Suppressor macrophage treated with lipopolysaccharide for 1 hour (primary cell): ENCODE measurements around the gene OPA1.

Experiments used
- DNase-seq, 3 donors: peaks; one replicate each; pipeline ENCODE4 v3.0.0-alpha.2; 2020 to 2022

OPA1 gene, protein sequence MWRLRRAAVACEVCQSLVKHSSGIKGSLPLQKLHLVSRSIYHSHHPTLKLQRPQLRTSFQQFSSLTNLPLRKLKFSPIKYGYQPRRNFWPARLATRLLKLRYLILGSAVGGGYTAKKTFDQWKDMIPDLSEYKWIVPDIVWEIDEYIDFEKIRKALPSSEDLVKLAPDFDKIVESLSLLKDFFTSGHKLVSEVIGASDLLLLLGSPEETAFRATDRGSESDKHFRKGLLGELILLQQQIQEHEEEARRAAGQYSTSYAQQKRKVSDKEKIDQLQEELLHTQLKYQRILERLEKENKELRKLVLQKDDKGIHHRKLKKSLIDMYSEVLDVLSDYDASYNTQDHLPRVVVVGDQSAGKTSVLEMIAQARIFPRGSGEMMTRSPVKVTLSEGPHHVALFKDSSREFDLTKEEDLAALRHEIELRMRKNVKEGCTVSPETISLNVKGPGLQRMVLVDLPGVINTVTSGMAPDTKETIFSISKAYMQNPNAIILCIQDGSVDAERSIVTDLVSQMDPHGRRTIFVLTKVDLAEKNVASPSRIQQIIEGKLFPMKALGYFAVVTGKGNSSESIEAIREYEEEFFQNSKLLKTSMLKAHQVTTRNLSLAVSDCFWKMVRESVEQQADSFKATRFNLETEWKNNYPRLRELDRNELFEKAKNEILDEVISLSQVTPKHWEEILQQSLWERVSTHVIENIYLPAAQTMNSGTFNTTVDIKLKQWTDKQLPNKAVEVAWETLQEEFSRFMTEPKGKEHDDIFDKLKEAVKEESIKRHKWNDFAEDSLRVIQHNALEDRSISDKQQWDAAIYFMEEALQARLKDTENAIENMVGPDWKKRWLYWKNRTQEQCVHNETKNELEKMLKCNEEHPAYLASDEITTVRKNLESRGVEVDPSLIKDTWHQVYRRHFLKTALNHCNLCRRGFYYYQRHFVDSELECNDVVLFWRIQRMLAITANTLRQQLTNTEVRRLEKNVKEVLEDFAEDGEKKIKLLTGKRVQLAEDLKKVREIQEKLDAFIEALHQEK

DNA sequence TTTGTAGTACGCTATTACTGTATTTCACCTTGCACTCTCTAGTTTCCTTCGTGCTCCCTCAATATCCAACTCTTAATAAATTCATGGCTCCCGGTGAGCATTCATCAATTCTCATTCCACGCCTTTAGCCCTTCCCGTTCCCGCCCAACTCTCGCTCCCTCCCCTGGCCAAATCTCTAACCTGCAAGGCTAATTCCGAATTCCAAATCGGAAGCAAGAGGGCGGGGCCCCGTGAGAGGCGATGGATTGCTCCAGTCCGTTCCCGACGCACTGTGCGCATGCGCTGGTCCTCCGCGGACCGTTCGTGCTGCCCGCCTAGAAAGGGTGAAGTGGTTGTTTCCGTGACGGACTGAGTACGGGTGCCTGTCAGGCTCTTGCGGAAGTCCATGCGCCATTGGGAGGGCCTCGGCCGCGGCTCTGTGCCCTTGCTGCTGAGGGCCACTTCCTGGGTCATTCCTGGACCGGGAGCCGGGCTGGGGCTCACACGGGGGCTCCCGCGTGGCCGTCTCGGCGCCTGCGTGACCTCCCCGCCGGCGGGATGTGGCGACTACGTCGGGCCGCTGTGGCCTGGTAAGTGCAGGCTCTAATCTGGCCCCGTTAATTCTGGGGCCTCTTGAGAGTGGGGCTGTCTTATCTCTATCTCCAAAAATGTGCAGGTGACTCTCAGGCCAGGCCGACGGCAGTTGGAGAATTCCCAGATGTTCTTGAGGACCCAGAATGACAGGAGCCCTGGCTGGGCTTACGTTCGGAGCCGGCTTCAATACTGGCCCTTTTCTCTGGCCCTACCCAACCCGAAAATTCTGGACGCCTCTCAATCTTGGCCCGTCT lies at the start of gene OPA1:
OPA1 (plus strand) TSS at position 368 of the 827 bp plus-strand sequence; CDS start at position 538, 170 bp downstream.
- peak; percentile 99 for DNase-seq

DNA sequence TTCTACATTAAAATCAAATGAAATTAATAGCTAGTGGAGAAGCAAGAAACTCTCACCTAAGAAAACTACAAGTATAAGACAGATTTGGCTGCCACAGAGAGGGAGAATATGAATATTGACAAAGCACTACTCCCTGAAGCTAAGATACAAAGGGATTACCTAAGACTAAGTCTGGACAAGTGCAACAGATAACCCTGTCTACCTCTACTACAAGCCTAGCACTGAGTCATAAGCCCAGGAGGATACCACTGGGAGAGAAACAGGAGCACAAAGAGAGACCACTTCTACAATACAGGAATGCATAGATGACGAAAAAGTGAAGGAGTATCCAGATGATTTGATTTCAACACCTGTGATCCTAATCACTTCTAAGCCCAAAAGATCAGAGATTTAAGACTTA lies 48.7 kb upstream of the OPA1 start:
- DNase-seq, result no peak

DNA sequence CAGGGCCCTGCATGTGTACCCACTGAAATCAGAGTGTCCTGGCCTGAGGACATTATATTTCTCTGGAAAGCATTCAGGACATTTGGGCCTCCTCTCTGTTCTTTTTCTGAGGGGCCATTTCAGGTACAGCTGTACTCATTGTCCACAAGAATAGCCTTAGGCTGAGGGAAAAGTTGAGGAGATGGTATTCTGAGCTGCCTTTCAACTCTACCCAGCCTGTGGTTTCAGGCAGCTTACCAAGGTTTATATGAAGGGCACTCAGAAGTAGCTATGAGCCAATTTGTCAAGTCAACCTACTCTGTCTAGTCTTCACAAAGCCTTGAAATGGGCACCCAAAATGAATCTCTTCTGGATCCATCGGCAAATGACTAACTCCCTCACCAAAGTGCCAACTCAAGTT lies 47.7 kb upstream of the OPA1 start:
- DNase-seq, result no peak

DNA sequence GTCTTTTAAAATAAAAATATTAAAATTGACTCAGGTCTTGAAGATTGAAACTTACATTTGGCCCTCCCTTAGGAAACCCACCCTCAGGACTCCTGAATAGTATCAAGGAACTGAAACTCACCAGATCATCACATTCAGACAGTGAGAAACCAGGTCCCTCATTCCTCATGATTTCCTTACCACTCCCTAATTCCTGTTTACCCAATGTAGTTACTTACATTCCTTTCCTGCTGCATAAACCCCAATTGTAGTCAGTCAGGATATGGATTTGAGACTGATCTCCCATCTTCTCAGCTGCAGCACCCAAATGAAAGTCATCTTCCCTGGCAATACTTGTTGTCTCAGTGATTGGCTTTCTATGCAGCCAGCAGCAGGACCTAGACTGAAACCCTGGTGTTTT lies 46.9 kb upstream of the OPA1 start:
- no peak for DNase-seq

DNA sequence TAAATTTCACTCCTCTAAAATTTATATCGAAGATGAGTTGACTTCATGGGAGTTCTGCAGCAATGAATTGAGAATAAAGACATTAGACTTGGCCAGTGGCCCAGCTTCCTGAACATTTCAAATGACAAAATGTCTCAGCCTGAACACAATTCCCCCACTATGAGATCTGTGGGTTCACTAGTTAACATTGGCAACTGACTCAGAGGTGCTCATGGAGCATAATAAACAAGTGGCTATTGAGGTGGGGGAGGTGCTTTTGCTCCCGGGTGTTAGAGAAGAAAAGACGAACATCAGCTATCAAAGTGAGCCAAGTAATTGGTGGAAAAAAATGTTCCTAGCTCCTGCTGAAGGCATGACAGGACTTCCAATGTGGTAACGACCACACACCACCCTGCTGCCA lies 44.6 kb upstream of the OPA1 start:
- no peak for DNase-seq

DNA sequence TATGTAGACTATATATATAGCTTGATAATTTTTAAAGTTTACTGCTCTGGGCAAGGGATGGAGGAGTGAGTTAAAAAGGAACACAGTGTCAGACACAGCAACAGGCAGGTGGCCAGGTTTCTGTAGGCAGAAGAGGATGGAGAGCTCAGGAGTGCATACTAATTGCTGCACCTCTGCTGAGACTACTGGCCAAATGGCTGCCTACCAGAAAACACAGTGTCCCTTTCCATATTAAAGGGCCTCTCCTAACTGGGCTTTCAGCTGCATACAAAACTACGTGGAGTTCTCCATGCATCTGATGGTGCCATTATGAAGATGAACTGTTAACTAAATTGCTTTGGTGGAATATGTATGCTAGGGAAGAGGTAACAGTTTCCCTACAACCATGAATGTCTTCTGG lies 40.1 kb upstream of the OPA1 start:
- DNase-seq, result no peak

DNA sequence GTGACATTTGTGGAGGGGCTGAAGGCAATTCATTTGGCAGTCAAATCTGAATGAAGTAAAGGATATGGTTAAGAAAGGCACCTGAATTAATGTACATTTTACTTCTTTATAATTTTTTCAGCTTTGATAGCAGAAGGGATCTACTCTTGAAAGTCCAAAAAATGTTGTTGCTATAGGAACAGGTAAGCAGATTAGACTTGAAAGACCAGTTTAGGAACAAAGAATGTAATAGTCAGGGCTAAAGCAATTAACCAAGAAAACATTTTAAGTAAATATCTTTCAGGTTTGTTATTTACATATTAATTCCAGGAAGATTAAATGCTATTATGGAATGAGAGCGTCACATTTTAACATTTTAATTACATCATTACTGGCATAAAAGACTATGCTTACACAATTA lies 39.4 kb upstream of the OPA1 start:
- DNase-seq, result no peak

DNA sequence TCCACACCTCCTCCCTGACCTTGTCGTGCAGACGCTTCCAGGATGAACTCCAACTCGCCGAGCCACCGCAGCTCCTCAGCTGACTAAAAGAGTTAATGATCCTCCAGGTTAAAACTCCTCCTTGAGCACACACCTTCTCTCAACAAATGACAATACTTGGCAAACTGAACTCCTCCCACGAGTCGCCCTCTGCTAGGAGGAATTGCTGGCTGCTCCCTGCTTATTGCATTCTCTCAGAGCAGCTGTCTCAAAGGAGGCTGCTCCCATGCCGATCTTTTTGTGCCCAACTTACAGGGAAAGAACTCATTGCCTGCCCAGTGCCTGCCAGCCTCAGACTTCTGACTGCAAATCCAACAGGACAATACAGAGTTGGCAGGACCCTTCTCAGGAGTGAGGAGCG lies 38.2 kb upstream of the OPA1 start, which contains the start of gene ATP13A4:
ATP13A4 (minus strand) TSS at position 85 of the 400 bp plus-strand sequence. CDS start 96 bp downstream, outside the sequence.
- DNase-seq, result no peak

DNA sequence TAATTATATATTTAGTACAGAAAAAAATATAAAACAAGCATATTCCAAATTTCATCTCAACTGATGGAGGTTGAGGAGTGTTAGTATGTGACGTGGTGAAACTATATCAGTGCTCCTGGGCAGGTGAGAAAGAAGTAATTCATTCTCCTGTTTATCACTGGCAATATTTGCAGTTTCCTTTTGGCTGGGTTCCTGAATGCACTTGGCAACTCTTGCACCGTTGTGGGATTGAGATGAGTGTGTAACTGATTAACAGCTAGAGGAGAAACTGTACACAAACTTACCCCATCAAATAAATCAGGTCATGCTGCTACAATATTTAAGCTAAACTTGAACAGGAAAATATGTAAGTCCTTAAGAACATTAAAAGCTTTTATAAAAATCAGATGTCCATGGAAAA lies 36.2 kb upstream of the OPA1 start:
- no peak for DNase-seq

DNA sequence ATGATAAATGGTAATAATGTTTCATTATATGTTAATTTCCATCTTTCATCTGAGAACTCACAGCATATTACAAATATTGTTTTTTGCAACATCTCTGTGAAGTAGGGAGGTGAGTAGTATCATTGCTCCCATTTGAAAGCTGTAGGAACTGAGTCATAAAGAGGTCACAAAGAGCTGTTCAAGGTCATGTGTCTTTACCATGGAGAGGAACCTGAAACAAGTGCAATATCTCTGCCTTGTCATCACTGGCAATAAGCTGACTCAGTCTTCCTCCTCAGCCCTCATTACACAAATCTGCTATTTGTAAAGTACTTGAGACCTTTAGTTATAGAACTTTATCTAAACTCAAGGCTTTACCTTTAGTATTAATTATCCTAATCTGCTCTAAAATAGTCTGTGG lies 33.9 kb upstream of the OPA1 start:
- DNase-seq, result peak; percentile 7 to 42 (median 31)

DNA sequence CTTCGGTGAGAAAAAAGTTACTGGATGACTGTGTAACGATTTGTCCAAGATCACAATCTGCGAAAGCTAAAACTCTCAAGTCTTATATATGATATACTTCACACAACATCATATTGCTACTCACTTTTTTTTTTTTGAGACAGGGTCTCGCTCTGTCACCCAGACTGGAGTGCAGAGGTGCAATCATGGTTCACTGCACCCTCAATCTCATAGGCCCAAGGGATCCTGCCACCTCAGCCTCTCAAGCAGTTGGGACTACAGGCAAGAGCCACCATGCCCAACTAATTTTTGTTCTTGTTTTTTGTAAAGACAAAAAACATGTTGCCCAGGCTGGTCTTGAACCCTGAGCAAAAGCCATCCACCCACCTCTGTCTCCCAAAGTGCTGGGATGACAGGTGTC lies 32.9 kb upstream of the OPA1 start:
- DNase-seq, result no peak

DNA sequence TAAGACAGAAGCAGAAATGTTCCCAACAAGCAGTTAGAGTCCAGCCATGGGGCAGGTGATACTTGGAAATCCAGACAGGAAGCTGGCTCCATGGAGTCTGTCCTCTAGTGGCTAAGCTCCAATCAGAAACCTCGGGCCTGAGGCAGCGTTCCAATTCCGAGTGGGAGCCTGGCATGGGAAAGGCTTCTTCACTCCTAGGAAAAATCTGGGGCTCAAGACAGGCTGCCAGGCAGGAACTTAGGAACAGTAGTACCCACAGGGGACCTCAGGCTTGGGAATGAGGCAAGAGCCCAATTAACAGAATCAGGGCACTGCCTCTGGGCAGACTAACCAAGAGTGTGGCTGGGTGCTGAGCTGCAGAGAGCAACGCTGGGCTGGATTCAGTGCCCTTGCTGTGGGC lies 32.1 kb upstream of the OPA1 start:
- no peak for DNase-seq

DNA sequence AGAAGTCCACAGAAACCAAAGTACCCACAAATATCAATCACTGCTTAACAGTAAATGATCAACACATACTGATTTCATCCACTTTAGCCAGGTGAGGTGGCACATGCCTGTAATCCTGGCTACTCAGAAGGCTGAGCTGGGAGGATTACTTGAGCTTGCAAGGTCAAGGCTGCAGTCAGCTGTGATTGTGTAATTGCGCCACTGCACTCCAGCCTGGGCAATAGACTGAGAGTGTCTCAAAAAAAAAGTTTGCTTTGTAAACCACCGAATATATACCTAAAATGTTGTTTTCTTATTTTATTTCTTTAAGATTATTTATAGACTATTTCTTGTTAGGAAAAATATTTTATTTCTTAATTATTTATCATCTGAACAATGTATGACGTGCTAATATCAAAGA lies 29.6 kb upstream of the OPA1 start:
- no peak for DNase-seq

DNA sequence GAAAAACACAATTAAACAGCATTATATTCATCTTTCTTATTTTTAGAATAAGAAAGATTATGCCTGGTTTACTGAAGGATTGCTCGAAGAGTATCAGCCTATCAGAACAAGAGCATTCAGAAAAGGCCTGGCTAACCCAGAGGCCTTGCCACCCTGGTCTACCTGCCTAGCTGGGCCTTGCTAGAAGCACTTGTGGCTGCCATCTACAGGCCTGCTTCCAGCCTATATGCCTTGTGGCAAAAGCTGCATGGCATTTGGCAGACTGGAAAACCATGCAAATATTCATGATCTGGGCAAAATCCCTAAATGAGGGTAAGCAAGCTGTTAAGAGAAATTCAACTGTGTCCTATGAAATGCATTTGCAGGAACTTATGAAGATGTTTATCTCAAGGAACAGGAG lies 29.0 kb upstream of the OPA1 start:
- no peak for DNase-seq

DNA sequence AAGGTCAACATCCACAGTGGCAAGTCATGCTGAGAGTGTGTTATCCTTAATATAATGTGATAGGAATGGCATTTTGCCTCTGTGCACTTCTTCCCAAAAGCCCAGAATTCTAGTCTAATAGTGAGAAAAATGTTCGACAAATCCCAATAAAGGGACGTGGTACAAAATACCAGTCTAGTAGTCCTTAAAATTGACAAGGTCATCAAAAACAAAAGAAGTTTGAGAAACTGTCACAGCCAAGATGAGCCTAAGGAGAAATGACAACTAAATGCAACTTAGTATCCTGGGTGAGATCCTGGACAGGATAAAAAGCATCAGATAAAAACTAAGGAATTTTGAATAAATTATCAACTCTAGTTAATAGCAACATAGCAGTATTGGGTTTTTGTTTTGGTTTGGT lies 23.9 kb upstream of the OPA1 start:
- no peak for DNase-seq

DNA sequence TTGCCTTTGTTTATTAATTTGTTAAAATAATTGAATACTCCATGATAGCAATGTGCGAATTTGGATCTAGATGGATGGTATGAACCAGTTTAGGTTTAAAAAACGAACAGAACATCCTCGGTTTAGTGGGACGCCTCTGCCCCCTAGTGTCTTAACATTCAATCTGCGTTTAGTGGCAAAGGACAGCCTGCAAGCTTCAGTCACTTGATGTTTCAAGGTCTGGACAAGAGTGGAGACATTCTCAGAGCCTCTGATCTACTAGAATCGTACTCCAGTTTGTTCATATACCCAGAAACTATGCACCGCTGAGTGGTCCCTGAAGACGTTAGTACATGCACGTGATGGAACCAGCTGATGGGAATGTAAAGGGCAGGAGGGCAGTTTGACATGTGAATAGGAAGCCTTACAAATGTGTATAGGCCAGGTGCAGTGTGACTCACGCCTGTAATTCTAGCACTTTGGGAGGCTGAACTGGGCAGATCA lies 20.5 kb upstream of the OPA1 start:
- DNase-seq, result peak; percentile 64 to 74 (median 72)

DNA sequence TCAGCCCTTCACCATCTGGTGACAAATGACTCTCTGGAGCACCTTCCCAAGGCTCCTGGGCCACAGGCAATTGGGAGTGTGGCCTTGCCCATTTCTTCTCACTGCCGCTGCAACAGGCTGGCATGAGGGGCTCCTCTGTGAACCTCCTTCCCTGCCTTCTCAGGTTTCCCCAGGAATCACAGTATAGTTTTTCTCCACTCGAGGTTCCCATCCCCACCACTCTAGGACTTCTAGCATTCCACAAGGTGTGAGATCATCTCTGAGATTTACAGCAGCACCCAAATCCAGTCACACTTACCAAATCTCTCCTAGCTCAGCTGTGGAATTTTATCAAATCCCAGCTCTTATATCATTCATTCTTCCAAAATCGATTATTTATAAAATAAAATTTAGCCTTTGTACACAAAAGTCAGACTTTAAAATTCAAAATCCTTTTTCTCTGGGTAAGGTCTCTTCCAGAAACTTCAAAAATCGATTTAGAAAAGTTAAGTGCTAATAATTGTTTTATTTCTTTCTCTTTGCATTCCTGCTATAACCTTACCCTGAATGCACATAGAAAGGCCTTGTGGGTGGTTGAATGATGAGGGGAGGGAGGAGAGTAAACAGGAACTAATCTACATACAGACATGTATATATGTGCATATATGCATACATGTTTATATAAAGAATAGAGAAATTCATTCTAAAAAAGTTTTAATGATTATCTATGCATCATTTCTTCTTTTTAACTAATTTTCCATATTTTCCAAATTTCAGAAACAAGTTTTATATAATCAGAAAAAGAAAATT lies 19.4 kb upstream of the OPA1 start:
- DNase-seq, result no peak

DNA sequence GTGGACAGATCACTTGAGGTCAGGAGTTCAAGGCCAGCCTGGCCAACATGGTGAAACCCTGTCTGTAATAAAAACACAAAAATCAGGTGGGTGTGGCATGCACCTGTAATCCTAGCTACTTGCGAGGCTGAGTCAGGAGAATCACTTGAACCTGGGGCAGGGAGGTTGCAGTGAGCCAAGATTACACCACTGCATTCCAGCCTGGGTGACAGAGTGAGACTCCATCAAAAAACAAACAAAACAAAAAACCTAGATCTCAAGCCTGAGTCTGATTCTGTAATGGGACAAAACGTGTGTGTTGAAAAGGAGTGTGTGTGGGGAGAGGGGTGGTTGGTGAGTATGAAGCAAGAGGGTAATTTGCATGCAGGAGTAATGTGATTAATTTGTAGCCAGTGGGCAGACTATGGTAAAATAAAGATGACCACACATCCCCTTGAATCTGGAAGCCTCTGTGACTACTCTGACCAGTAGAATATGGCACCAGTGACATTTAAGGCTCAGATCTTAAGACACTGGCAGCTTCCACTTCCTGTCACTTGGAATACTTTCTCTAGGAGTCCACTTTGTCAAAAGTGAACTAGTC lies 18.4 kb upstream of the OPA1 start:
- DNase-seq, result no peak

DNA sequence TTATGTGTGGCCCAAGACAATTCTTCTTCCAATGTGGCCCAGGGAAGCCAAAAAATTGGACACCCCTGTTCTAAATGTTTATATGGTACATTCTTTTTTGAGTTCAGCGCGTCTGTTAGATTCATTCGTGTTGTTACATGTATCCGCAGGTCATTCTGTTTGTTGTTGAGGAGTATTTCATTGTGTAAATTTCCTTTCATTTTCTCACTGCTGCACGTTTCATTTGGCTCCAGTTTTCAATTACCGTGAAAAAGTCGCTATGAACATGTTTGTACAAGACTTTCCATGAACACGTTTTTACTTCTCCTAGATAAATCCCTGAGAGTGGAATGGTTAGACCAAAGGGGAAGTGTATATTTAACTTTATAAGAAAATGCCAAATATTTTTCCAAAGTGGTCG lies 7.5 kb upstream of the OPA1 start:
- DNase-seq, result no peak

DNA sequence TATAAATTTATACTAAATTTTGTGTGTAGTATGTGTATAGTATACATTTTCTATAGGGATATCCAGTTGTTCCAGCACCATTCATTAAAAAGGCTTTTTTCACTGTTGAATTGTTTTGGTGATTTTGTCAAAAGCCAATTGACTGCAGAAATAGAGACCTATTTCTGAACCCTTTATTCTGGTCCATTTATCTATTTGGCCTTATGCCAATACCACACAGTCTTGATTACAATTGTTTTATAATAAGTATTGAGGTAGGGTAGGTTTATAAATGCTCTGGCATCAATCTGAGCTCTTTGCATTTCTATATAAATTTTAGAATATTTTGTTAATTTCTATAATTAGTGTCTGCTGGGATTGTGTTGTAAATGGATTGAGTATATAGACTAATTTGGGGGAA lies 6.5 kb upstream of the OPA1 start:
- DNase-seq, result no peak

DNA sequence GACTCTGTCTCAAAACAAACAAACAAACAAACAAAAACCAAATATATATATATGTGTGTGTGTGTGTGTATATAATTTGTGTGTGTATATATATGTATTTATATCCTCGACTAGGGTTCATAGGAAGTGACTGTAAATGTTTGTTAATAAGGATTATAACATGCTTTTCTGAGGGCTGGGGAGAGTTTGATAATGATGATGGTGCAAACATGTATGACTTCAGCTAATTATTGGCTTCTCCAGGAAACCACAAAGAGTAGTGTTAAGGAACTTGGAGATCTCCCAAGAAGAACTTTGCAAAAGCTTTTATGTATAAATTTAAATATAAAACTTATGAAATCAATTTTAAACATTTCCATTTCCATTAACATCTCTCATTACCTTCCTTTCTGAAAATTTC lies 3.9 kb upstream of the OPA1 start:
- DNase-seq, result peak in 1 of 3 donors; percentile 5
